ENCODE measurements around the gene ITFG1.

Gene ITFG1

DNA sequence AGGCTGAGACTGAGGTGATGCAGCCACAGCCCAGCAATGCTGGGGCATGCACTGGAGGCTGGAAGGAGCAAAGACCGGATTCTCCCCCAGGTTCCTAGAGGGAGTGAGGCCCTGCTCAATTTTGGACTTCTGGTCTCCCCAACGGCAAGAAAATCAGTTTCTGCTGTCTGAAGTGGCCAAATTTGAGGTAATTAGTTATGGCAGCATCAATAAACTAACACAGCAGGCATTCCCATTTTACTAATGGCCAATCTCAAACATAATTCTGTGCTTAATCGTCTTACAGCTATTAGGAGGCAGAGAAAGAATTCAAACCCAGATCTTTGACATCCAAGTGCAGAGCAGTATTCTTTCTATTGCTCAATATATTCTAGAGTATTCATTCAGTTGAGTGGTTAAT lies 333.3 kb downstream of the ITFG1 start:
- TF ChIP-seq, protein P1, sequence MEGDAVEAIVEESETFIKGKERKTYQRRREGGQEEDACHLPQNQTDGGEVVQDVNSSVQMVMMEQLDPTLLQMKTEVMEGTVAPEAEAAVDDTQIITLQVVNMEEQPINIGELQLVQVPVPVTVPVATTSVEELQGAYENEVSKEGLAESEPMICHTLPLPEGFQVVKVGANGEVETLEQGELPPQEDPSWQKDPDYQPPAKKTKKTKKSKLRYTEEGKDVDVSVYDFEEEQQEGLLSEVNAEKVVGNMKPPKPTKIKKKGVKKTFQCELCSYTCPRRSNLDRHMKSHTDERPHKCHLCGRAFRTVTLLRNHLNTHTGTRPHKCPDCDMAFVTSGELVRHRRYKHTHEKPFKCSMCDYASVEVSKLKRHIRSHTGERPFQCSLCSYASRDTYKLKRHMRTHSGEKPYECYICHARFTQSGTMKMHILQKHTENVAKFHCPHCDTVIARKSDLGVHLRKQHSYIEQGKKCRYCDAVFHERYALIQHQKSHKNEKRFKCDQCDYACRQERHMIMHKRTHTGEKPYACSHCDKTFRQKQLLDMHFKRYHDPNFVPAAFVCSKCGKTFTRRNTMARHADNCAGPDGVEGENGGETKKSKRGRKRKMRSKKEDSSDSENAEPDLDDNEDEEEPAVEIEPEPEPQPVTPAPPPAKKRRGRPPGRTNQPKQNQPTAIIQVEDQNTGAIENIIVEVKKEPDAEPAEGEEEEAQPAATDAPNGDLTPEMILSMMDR (IDR thresholded peaks at IDR 0.05; ENCODE audit: extremely low read depth, missing control alignments) = no peak
- DNase-seq (ENCODE audit: low spot score) = no peak

- TF ChIP-seq, protein P1 (IDR thresholded peaks at IDR 0.05; ENCODE audit: extremely low read depth, missing control alignments) = no peak
- no peak for DNase-seq (ENCODE audit: low spot score)
Measured at GRCh38 chr16:47125757-47126156, 335.1 kb downstream of the ITFG1 start.

GRCh38 chr16:47113130-47113529 lies 347.7 kb downstream of the ITFG1 start:
- TF ChIP-seq, protein P1 (IDR thresholded peaks at IDR 0.05; ENCODE audit: extremely low read depth, missing control alignments) = no peak
- no peak for DNase-seq (ENCODE audit: low spot score)

- DNase-seq (ENCODE audit: low spot score) = no peak
- TF ChIP-seq, protein P1 (IDR thresholded peaks at IDR 0.05; ENCODE audit: extremely low read depth, missing control alignments) = no peak
Measured at GRCh38 chr16:47110939-47111338, 349.9 kb downstream of the ITFG1 start.

GRCh38 chr16:47109361-47109760 lies 351.5 kb downstream of the ITFG1 start:
- TF ChIP-seq, protein P1 (IDR thresholded peaks at IDR 0.05; ENCODE audit: extremely low read depth, missing control alignments) = no peak
- DNase-seq (ENCODE audit: low spot score) = no peak

Data from GM20000 (cell line).